WERI-Rb-1 (cell line): ENCODE measurements around the gene SLC39A8.
A peak's percentile ranks its signal among the peaks of the same experiment; 100 is the strongest.

Source experiments
- DNase-seq: peaks from one replicate; pipeline ENCODE4 v3.0.0-alpha.2; 2020
- H3K27ac ChIP-seq: fragments of 250-450 bp; sonication (Bioruptor Pico); 2 replicates; pipeline ENCODE4 v1.5.1; 2020; ENCODE audit warnings: mild to moderate bottlenecking, moderate library complexity
- H3K27me3 ChIP-seq: fragments of 250-450 bp; sonication (Bioruptor Pico); 2 replicates; pipeline ENCODE4 v1.5.1; 2021; ENCODE audit warnings: mild to moderate bottlenecking, low read depth, moderate library complexity; ENCODE audit not compliant: insufficient read depth, severe bottlenecking
- H3K36me3 ChIP-seq: fragments of 250-450 bp; sonication (Bioruptor Pico); 2 replicates; pipeline ENCODE4 v1.5.1; 2020; ENCODE audit warnings: mild to moderate bottlenecking, moderate library complexity
- H3K4me3 ChIP-seq: 2 replicates; pipeline ENCODE4 v1.5.1; 2011; ENCODE audit warnings: low read depth, mild to moderate bottlenecking, control low read depth, low read length
- H3K9me3 ChIP-seq: fragments of 250-450 bp; sonication (Bioruptor Pico); 2 replicates; pipeline ENCODE4 v1.5.1; 2021; ENCODE audit warnings: mild to moderate bottlenecking, moderate library complexity; ENCODE audit not compliant: severe bottlenecking
- TF ChIP-seq, protein P1 (sequence below): IDR thresholded peaks from 2 replicates; pipeline ENCODE4 v1.5.1; 2011; ENCODE audit warnings: low read depth, mild to moderate bottlenecking, control low read depth, inconsistent platforms, low read length

Gene SLC39A8

GRCh38 chr4:102263024-102263787 is 82.1 kb downstream of the SLC39A8 start:
- no peaks in the 10 kb centered on the region for H3K9me3 ChIP-seq
- H3K4me3 ChIP-seq, result no peak overlapping the region
- peak; percentile 32 for DNase-seq
- no peaks in the 10 kb centered on the region for H3K27me3 ChIP-seq
- H3K36me3 ChIP-seq, result no peaks in the 10 kb centered on the region; the same call in none of the 2 replicates
- H3K27ac ChIP-seq, result no peak overlapping the region
- TF ChIP-seq, protein P1, sequence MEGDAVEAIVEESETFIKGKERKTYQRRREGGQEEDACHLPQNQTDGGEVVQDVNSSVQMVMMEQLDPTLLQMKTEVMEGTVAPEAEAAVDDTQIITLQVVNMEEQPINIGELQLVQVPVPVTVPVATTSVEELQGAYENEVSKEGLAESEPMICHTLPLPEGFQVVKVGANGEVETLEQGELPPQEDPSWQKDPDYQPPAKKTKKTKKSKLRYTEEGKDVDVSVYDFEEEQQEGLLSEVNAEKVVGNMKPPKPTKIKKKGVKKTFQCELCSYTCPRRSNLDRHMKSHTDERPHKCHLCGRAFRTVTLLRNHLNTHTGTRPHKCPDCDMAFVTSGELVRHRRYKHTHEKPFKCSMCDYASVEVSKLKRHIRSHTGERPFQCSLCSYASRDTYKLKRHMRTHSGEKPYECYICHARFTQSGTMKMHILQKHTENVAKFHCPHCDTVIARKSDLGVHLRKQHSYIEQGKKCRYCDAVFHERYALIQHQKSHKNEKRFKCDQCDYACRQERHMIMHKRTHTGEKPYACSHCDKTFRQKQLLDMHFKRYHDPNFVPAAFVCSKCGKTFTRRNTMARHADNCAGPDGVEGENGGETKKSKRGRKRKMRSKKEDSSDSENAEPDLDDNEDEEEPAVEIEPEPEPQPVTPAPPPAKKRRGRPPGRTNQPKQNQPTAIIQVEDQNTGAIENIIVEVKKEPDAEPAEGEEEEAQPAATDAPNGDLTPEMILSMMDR, result peak; percentile 57

GRCh38 chr4:102259702-102260101 is 85.6 kb downstream of the SLC39A8 start:
- no peak for DNase-seq
- TF ChIP-seq, protein P1, result no peak
- Histone ChIP-seq H3K27ac (no peak overlapping the region), H3K9me3 (no peaks in the 10 kb centered on the region), H3K27me3 (no peaks in the 10 kb centered on the region), H3K36me3 (no peaks in the 10 kb centered on the region; the same call in 1 of the 2 replicates), H3K4me3 (no peak overlapping the region)

GRCh38 chr4:102259081-102259480 is 86.2 kb downstream of the SLC39A8 start:
- Histone ChIP-seq H3K9me3 (no peaks in the 10 kb centered on the region), H3K36me3 (no peaks in the 10 kb centered on the region; the same call in 1 of the 2 replicates), H3K27ac (no peak overlapping the region), H3K27me3 (no peaks in the 10 kb centered on the region), H3K4me3 (no peak overlapping the region)
- no peak for DNase-seq
- TF ChIP-seq, protein P1, result no peak

DNA sequence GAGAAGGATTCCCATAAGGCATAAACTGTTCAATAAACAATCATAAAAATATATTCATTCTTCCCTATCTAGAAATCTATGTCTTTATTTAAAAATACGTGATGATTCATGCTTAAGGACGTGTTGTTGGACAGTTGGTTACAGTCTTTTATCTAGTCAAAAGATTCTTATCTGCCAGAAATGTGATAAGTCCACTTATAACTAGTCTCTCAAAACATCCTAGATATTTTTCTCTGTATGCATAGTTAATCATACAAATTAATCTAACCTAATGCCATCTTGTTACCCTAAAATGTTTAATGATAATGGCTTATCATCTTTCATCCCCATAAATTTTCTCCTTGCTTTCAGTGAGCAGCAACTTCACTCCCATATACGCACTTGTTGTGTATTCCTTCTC is 89.0 kb downstream of the SLC39A8 start:
- Histone ChIP-seq H3K27ac (no peak overlapping the region), H3K4me3 (no peak overlapping the region), H3K9me3 (no peaks in the 10 kb centered on the region), H3K36me3 (no peaks in the 10 kb centered on the region), H3K27me3 (no peaks in the 10 kb centered on the region)
- no peak for DNase-seq
- TF ChIP-seq, protein P1, result no peak

- DNase-seq, result no peak
- Histone ChIP-seq H3K4me3 (no peak overlapping the region), H3K27ac (no peak overlapping the region), H3K9me3 (peaks cover 5% of the 10 kb centered on the region), H3K36me3 (no peaks in the 10 kb centered on the region), H3K27me3 (no peaks in the 10 kb centered on the region)
- TF ChIP-seq, protein P1, result no peak
Observed at GRCh38 chr4:102253860-102254259, 91.4 kb downstream of the SLC39A8 start.

DNA sequence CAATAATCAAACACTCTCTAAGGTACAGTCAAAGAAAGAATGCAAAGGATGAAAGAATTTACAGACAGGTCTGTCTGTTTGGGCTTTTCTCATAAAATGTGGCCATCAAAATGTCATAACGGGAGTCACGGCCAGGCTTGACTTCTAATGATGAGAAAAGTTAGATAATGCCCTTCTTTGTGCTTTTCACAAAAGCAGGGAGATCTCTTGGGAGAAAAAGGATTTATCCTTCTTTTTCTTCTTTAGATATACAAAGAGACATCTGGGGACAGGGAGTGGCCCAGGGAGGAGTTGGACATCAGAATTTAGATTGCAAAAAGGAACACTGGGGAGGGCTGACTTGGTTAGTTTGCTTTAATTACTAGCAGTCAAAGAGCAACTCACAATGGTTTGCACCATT is 93.1 kb downstream of the SLC39A8 start:
- no peaks in the 10 kb centered on the region for H3K36me3 ChIP-seq
- no peak overlapping the region for H3K4me3 ChIP-seq
- H3K27ac ChIP-seq, result no peak overlapping the region
- TF ChIP-seq, protein P1, result no peak
- peaks cover 5% of the 10 kb centered on the region for H3K9me3 ChIP-seq
- DNase-seq, result no peak
- no peaks in the 10 kb centered on the region for H3K27me3 ChIP-seq
